Type B pancreatic cell (in vitro differentiated cells): ENCODE data around the gene CIAO3. TPM values are rescaled to one million over a fixed set of nuclear protein-coding genes. Genes with fewer than 3 reads are reported as not detected.
A peak's percentile ranks its signal among the peaks of the same experiment; 100 is the strongest.
"Not testable (repeated sequence)": the region's sequence is repeated elsewhere in the genome, so short reads cannot be mapped to it uniquely, and the experiment has no call there.

ENCODE experiments used
- DNase-seq: peaks from one replicate; pipeline ENCODE4 v3.0.0; 2021; ENCODE audit warnings: mixed read lengths; ENCODE audit not compliant: unreplicated experiment; ENCODE audit errors: extremely low spot score
- H3K27ac Mint-ChIP-seq: 2 replicates; pipeline ENCODE4 v1.8.0; 2021; ENCODE audit warnings: mild to moderate bottlenecking, mixed read lengths
- H3K27me3 Mint-ChIP-seq: 2 replicates; pipeline ENCODE4 v1.8.0; 2021; ENCODE audit warnings: mixed read lengths
- H3K36me3 Mint-ChIP-seq: 2 replicates; pipeline ENCODE4 v1.8.0; 2021; ENCODE audit warnings: mixed read lengths
- H3K4me1 Mint-ChIP-seq: one replicate; pipeline ENCODE4 v1.8.0; 2021; ENCODE audit warnings: mixed read lengths; ENCODE audit not compliant: unreplicated experiment
- H3K4me3 Mint-ChIP-seq: 2 replicates; pipeline ENCODE4 v1.8.0; 2021; ENCODE audit warnings: mild to moderate bottlenecking, mixed read lengths
- H3K9me3 Mint-ChIP-seq: 2 replicates; pipeline ENCODE4 v1.8.0; 2021; ENCODE audit warnings: mixed read lengths
- CTCF ChIP-seq: fragments of 200-600 bp; sonication (generic); conservative IDR thresholded peaks from 2 replicates; pipeline ENCODE4 v1.5.0; 2021; ENCODE audit warnings: antibody characterized with exemption, mild to moderate bottlenecking
- total RNA-seq: library from RNA; stranded (reverse); gene quantifications from 2 replicates; pipeline ENCODE4 v1.2.1, GENCODE V29; 2021; ENCODE audit warnings: low replicate concordance

Gene CIAO3
- total RNA-seq, 1 donor from 2014 or later, result 44.5 TPM

GRCh38 chr16:746637-747036 is 5.8 kb upstream of the CIAO3 start:
- Mint-ChIP-seq H3K36me3 (no peaks in the 10 kb centered on the region), H3K4me3 (no peak overlapping the region), H3K27me3 (peaks cover 10% of the 10 kb centered on the region), H3K27ac (no peak overlapping the region), H3K4me1 (no peaks in the 10 kb centered on the region), H3K9me3 (no peaks in the 10 kb centered on the region)
- no peak for DNase-seq
- TF ChIP-seq CTCF, result no peak

GRCh38 chr16:745739-746138 is 4.9 kb upstream of the CIAO3 start:
- H3K4me1 Mint-ChIP-seq, result no peaks in the 10 kb centered on the region
- H3K27ac Mint-ChIP-seq, result no peak overlapping the region
- peak; percentile 69 for TF ChIP-seq CTCF
- H3K27me3 Mint-ChIP-seq, result peaks cover 4% of the 10 kb centered on the region
- DNase-seq, result no peak
- no peak overlapping the region for H3K4me3 Mint-ChIP-seq
- no peaks in the 10 kb centered on the region for H3K9me3 Mint-ChIP-seq
- no peaks in the 10 kb centered on the region for H3K36me3 Mint-ChIP-seq

- H3K4me3 Mint-ChIP-seq, result no peak overlapping the region
- no peaks in the 10 kb centered on the region for H3K9me3 Mint-ChIP-seq
- H3K27ac Mint-ChIP-seq, result no peak overlapping the region
- no peaks in the 10 kb centered on the region for H3K36me3 Mint-ChIP-seq
- H3K27me3 Mint-ChIP-seq, result no peaks in the 10 kb centered on the region
- H3K4me1 Mint-ChIP-seq, result peaks cover 6% of the 10 kb centered on the region
- DNase-seq, result no peak
- peak; percentile 54 for TF ChIP-seq CTCF
Measured at GRCh38 chr16:743794-744500, 3.1 kb upstream of the CIAO3 start.

- not testable (repeated sequence) for H3K27ac Mint-ChIP-seq, H3K27me3 Mint-ChIP-seq, H3K4me3 Mint-ChIP-seq, DNase-seq, H3K4me1 Mint-ChIP-seq, H3K9me3 Mint-ChIP-seq, H3K36me3 Mint-ChIP-seq
Measured at GRCh38 chr16:742894-743293, 2.1 kb upstream of the CIAO3 start.

- H3K9me3 Mint-ChIP-seq, result no peaks in the 10 kb centered on the region
- no peak overlapping the region for H3K27ac Mint-ChIP-seq
- H3K36me3 Mint-ChIP-seq, result no peaks in the 10 kb centered on the region
- no peaks in the 10 kb centered on the region for H3K27me3 Mint-ChIP-seq
- peak overlapping the region; percentile 89 for H3K4me3 Mint-ChIP-seq
- peaks cover 7% of the 10 kb centered on the region for H3K4me1 Mint-ChIP-seq
- DNase-seq, result no peak
- TF ChIP-seq CTCF, result no peak
Measured at GRCh38 chr16:741986-742629, 1.3 kb upstream of the CIAO3 start.

GRCh38 chr16:740459-740763 is 386 bp downstream of the CIAO3 start:
- no peak for DNase-seq

More at GRCh38 chr16:740459-740763, 386 bp downstream of the CIAO3 start:
- Mint-ChIP-seq H3K36me3 (no peaks in the 10 kb centered on the region), H3K4me1 (peaks cover 7% of the 10 kb centered on the region), H3K9me3 (no peaks in the 10 kb centered on the region), H3K27ac (no peak overlapping the region), H3K4me3 (peak overlapping the region; percentile 84), H3K27me3 (no peaks in the 10 kb centered on the region)
- no peak for TF ChIP-seq CTCF
